Memory B cell (primary cell): ENCODE measurements around the gene KIAA1755.

ENCODE experiments used
- ATAC-seq: fragments of 150-1000 bp; cut with Tn5 transposase; 2 replicates; pipeline ENCODE4 v1.10.0; 2021; ENCODE audit warnings: low read depth, mild to moderate bottlenecking, moderate library complexity
- DNase-seq, 2 donors: peaks; one replicate each; pipeline ENCODE4 v3.0.0; 2022; ENCODE audit warnings: low spot score in 2 of 2
- H3K27ac Mint-ChIP-seq: one replicate; pipeline ENCODE4 v1.8.0; 2022; ENCODE audit warnings: mild to moderate bottlenecking, moderate library complexity, mixed read lengths
- H3K27me3 Mint-ChIP-seq: one replicate; pipeline ENCODE4 v1.8.0; 2022; ENCODE audit warnings: mixed read lengths
- H3K36me3 Mint-ChIP-seq: one replicate; pipeline ENCODE4 v1.8.0; 2022; ENCODE audit warnings: mild to moderate bottlenecking, mixed read lengths
- H3K4me1 Mint-ChIP-seq: one replicate; pipeline ENCODE4 v1.8.0; 2022; ENCODE audit warnings: mixed read lengths
- H3K4me3 Mint-ChIP-seq: one replicate; pipeline ENCODE4 v1.8.0; 2022; ENCODE audit warnings: mild to moderate bottlenecking, moderate library complexity, mixed read lengths
- H3K9me3 Mint-ChIP-seq: one replicate; pipeline ENCODE4 v1.8.0; 2022; ENCODE audit warnings: mixed read lengths

Gene KIAA1755

GRCh38 chr20:38260378-38261053 is at the start of gene KIAA1755:
Gene KIAA1755 (minus strand): TSS chr20:38260735. CDS start chr20:38260500, 235 bp downstream.
- ATAC-seq (no peak), DNase-seq (no peak)
- Mint-ChIP-seq H3K9me3 (peaks cover 1% of the 10 kb centered on the region), H3K27ac (no peak within 1 kb of the TSS), H3K4me3 (no peak within 1 kb of the TSS), H3K36me3 (no peaks in the 10 kb centered on the region), H3K27me3 (peaks cover 34% of the 10 kb centered on the region), H3K4me1 (peaks cover 4% of the 10 kb centered on the region)

GRCh38 chr20:38308447-38308846 is 47.9 kb upstream of the KIAA1755 start:
- Mint-ChIP-seq H3K27me3 (peaks cover 30% of the 10 kb centered on the region), H3K9me3 (no peaks in the 10 kb centered on the region), H3K36me3 (no peaks in the 10 kb centered on the region), H3K4me3 (no peak overlapping the region), H3K4me1 (peaks cover 4% of the 10 kb centered on the region), H3K27ac (no peak overlapping the region)
- DNase-seq: no peak
- ATAC-seq: no peak

GRCh38 chr20:38308047-38308438 is 47.5 kb upstream of the KIAA1755 start:
- ATAC-seq (no peak), DNase-seq (no peak)
- Mint-ChIP-seq H3K36me3 (no peaks in the 10 kb centered on the region), H3K4me3 (no peak overlapping the region), H3K27ac (no peak overlapping the region), H3K9me3 (no peaks in the 10 kb centered on the region), H3K27me3 (peaks cover 34% of the 10 kb centered on the region), H3K4me1 (peaks cover 4% of the 10 kb centered on the region)

GRCh38 chr20:38307371-38308046 is 47.0 kb upstream of the KIAA1755 start:
- Mint-ChIP-seq H3K27me3 (peaks cover 37% of the 10 kb centered on the region), H3K9me3 (no peaks in the 10 kb centered on the region), H3K36me3 (no peaks in the 10 kb centered on the region), H3K4me1 (peaks cover 4% of the 10 kb centered on the region), H3K4me3 (no peak overlapping the region), H3K27ac (no peak overlapping the region)
- DNase-seq (no peak), ATAC-seq (no peak)

GRCh38 chr20:38306379-38306778 is 45.8 kb upstream of the KIAA1755 start:
- no peak for ATAC-seq
- peaks cover 37% of the 10 kb centered on the region for H3K27me3 Mint-ChIP-seq
- DNase-seq: no peak
- peaks cover 4% of the 10 kb centered on the region for H3K4me1 Mint-ChIP-seq
- H3K4me3 Mint-ChIP-seq: no peak overlapping the region
- no peaks in the 10 kb centered on the region for H3K36me3 Mint-ChIP-seq
- no peak overlapping the region for H3K27ac Mint-ChIP-seq
- no peaks in the 10 kb centered on the region for H3K9me3 Mint-ChIP-seq

GRCh38 chr20:38305541-38305940 is 45.0 kb upstream of the KIAA1755 start:
- peaks cover 4% of the 10 kb centered on the region for H3K4me1 Mint-ChIP-seq
- ATAC-seq (no peak), DNase-seq (no peak)
- peaks cover 34% of the 10 kb centered on the region for H3K27me3 Mint-ChIP-seq
- no peaks in the 10 kb centered on the region for H3K36me3 Mint-ChIP-seq
- H3K4me3 Mint-ChIP-seq: no peak overlapping the region
- H3K27ac Mint-ChIP-seq: no peak overlapping the region
- H3K9me3 Mint-ChIP-seq: no peaks in the 10 kb centered on the region

- Mint-ChIP-seq H3K4me1 (peaks cover 4% of the 10 kb centered on the region), H3K27ac (no peak overlapping the region), H3K36me3 (no peaks in the 10 kb centered on the region), H3K4me3 (no peak overlapping the region), H3K9me3 (no peaks in the 10 kb centered on the region), H3K27me3 (peaks cover 34% of the 10 kb centered on the region)
- no peak for ATAC-seq
- DNase-seq: no peak
Observed at GRCh38 chr20:38304845-38305447, 44.4 kb upstream of the KIAA1755 start.

GRCh38 chr20:38303908-38304379 is 43.4 kb upstream of the KIAA1755 start, which contains the start of gene BPI:
Gene BPI (plus strand): TSS chr20:38304156. CDS start chr20:38304224, 68 bp downstream.
- DNase-seq (no peak), ATAC-seq (no peak)
- Mint-ChIP-seq H3K27ac (no peak within 1 kb of the TSS), H3K27me3 (peaks cover 34% of the 10 kb centered on the region), H3K4me1 (peaks cover 4% of the 10 kb centered on the region), H3K9me3 (no peaks in the 10 kb centered on the region), H3K36me3 (no peaks in the 10 kb centered on the region), H3K4me3 (no peak within 1 kb of the TSS)

GRCh38 chr20:38302786-38303185 is 42.3 kb upstream of the KIAA1755 start:
- H3K27me3 Mint-ChIP-seq: peaks cover 34% of the 10 kb centered on the region
- no peaks in the 10 kb centered on the region for H3K36me3 Mint-ChIP-seq
- no peak for DNase-seq
- ATAC-seq: no peak
- H3K4me3 Mint-ChIP-seq: no peak overlapping the region
- peaks cover 4% of the 10 kb centered on the region for H3K4me1 Mint-ChIP-seq
- H3K9me3 Mint-ChIP-seq: no peaks in the 10 kb centered on the region
- H3K27ac Mint-ChIP-seq: no peak overlapping the region

GRCh38 chr20:38301309-38301708 is 40.8 kb upstream of the KIAA1755 start:
- no peak for ATAC-seq
- no peaks in the 10 kb centered on the region for H3K36me3 Mint-ChIP-seq
- DNase-seq: no peak
- no peak overlapping the region for H3K4me3 Mint-ChIP-seq
- H3K27me3 Mint-ChIP-seq: peaks cover 28% of the 10 kb centered on the region
- no peak overlapping the region for H3K27ac Mint-ChIP-seq
- H3K9me3 Mint-ChIP-seq: no peaks in the 10 kb centered on the region
- peaks cover 4% of the 10 kb centered on the region for H3K4me1 Mint-ChIP-seq

GRCh38 chr20:38300438-38300837 is 39.9 kb upstream of the KIAA1755 start:
- peaks cover 4% of the 10 kb centered on the region for H3K4me1 Mint-ChIP-seq
- H3K27me3 Mint-ChIP-seq: peaks cover 25% of the 10 kb centered on the region
- ATAC-seq (no peak), DNase-seq (no peak)
- H3K9me3 Mint-ChIP-seq: no peaks in the 10 kb centered on the region
- H3K4me3 Mint-ChIP-seq: no peak overlapping the region
- H3K27ac Mint-ChIP-seq: no peak overlapping the region
- no peaks in the 10 kb centered on the region for H3K36me3 Mint-ChIP-seq

- Mint-ChIP-seq H3K4me1 (peaks cover 4% of the 10 kb centered on the region), H3K36me3 (no peaks in the 10 kb centered on the region), H3K4me3 (no peak overlapping the region), H3K9me3 (no peaks in the 10 kb centered on the region), H3K27me3 (peaks cover 20% of the 10 kb centered on the region), H3K27ac (no peak overlapping the region)
- ATAC-seq (no peak), DNase-seq (no peak)
Observed at GRCh38 chr20:38299963-38300362, 39.4 kb upstream of the KIAA1755 start.

- no peak for DNase-seq
- Mint-ChIP-seq H3K4me3 (no peak overlapping the region), H3K4me1 (peaks cover 2% of the 10 kb centered on the region), H3K27ac (no peak overlapping the region), H3K27me3 (peaks cover 18% of the 10 kb centered on the region), H3K9me3 (no peaks in the 10 kb centered on the region), H3K36me3 (no peaks in the 10 kb centered on the region)
- ATAC-seq: no peak
Observed at GRCh38 chr20:38298768-38299288, 38.3 kb upstream of the KIAA1755 start.
